Activated naive CD8-positive, alpha-beta T cell treated with anti-CD3 and anti-CD28 coated beads, Interleukin-2, amount 10 ng/mL, durations not matched to agents 7 days and 5 days (primary cell): ENCODE data around the gene NKIRAS2. TPM values are rescaled to one million over a fixed set of nuclear protein-coding genes. Genes with fewer than 3 reads are reported as not detected.

Experiments used
- ATAC-seq: fragments of 150-1000 bp; cut with Tn5 transposase; one replicate; pipeline ENCODE4 v1.10.0; 2021; ENCODE audit warnings: low read depth, moderate library complexity
- POLR2A ChIA-PET: fragments of 350-600 bp; sonication (Branson Sonifier 250); formaldehyde crosslinking; loops from one replicate; lab custom pipeline; 2021; ENCODE audit warnings: antibody characterized with exemption; lab: Charles Lee
- DNase-seq: peaks from one replicate; pipeline ENCODE4 v3.0.0; 2021
- H3K27ac Mint-ChIP-seq: one replicate; pipeline ENCODE4 v1.8.0; 2022; ENCODE audit warnings: mild to moderate bottlenecking, mixed read lengths
- H3K27me3 Mint-ChIP-seq: one replicate; pipeline ENCODE4 v1.8.0; 2022; ENCODE audit warnings: mild to moderate bottlenecking, moderate library complexity, mixed read lengths
- H3K36me3 Mint-ChIP-seq: one replicate; pipeline ENCODE4 v1.8.0; 2021; ENCODE audit warnings: mild to moderate bottlenecking, mixed read lengths
- H3K4me1 Mint-ChIP-seq: one replicate; pipeline ENCODE4 v1.8.0; 2021; ENCODE audit warnings: mixed read lengths
- H3K4me3 Mint-ChIP-seq: one replicate; pipeline ENCODE4 v1.8.0; 2022; ENCODE audit warnings: mild to moderate bottlenecking, moderate library complexity, mixed read lengths
- H3K9me3 Mint-ChIP-seq: one replicate; pipeline ENCODE4 v1.8.0; 2021; ENCODE audit warnings: mixed read lengths
- total RNA-seq, 2 experiments: library from RNA; stranded (reverse); gene quantifications; one replicate each; pipeline ENCODE4 v1.2.3, GENCODE V29; 2021

The NKIRAS2 gene
- total RNA-seq, 2 experiments from 2014 or later, result 19.8 to 27.2 TPM

- no peak for ATAC-seq
Measured at GRCh38 chr17:42053731-42054500, 34.0 kb downstream of the NKIRAS2 start.

GRCh38 chr17:42055027-42055426, 35.1 kb downstream of the NKIRAS2 start:
- peaks cover 39% of the 10 kb centered on the region for H3K27me3 Mint-ChIP-seq
- no peak for ATAC-seq
- POLR2A ChIA-PET, result interaction anchor here (0.7 kb wide), 1 partner anchor 26 kb away, joined by 3 read pairs; no protein-coding TSS in a partner anchor
- H3K27ac Mint-ChIP-seq, result no peak overlapping the region
- no peaks in the 10 kb centered on the region for H3K9me3 Mint-ChIP-seq
- no peak overlapping the region for H3K4me3 Mint-ChIP-seq
- peaks cover 13% of the 10 kb centered on the region for H3K4me1 Mint-ChIP-seq
- H3K36me3 Mint-ChIP-seq, result no peaks in the 10 kb centered on the region
- no peak for DNase-seq

More at GRCh38 chr17:42053731-42054500, 34.0 kb downstream of the NKIRAS2 start:
- no peaks in the 10 kb centered on the region for H3K36me3 Mint-ChIP-seq
- H3K9me3 Mint-ChIP-seq, result no peaks in the 10 kb centered on the region
- POLR2A ChIA-PET, result interaction anchor here (0.8 kb wide), 1 partner anchor 13 kb away, joined by 3 read pairs; no protein-coding TSS in a partner anchor
- peaks cover 50% of the 10 kb centered on the region for H3K27me3 Mint-ChIP-seq
- no peak overlapping the region for H3K4me3 Mint-ChIP-seq
- no peak overlapping the region for H3K27ac Mint-ChIP-seq
- H3K4me1 Mint-ChIP-seq, result peaks cover 12% of the 10 kb centered on the region
- no peak for DNase-seq

DNA sequence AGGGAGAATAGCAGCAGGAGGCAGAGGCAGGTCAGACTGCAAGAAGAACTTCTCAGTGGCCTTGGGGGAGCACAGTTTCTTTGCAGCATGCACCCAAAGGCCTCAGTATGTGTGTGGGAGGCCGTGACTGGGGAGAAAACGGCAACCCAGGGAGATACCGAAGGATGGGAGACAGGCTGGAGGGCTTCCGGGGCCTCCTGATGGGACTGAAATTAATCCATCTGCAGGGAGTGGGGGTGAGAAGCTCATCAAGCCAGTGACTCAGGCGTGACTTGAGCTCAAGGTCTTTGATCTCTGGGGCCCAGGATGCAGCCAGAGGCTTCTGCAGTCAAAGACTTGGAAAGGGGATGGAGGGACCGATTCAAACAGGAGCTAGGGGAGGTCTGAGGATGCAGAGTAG, 35.6 kb downstream of the NKIRAS2 start:
- POLR2A ChIA-PET, result interaction anchor here (0.6 to 0.8 kb wide), 3 partner anchors 27 to 218 kb away, joined by 3 read pairs; partner anchors contain the start of gene DNAJC7
- Mint-ChIP-seq H3K4me3 (no peak overlapping the region), H3K36me3 (no peaks in the 10 kb centered on the region), H3K27me3 (peaks cover 38% of the 10 kb centered on the region), H3K4me1 (peaks cover 16% of the 10 kb centered on the region), H3K27ac (no peak overlapping the region), H3K9me3 (no peaks in the 10 kb centered on the region)
- no peak for ATAC-seq
- no peak for DNase-seq

DNA sequence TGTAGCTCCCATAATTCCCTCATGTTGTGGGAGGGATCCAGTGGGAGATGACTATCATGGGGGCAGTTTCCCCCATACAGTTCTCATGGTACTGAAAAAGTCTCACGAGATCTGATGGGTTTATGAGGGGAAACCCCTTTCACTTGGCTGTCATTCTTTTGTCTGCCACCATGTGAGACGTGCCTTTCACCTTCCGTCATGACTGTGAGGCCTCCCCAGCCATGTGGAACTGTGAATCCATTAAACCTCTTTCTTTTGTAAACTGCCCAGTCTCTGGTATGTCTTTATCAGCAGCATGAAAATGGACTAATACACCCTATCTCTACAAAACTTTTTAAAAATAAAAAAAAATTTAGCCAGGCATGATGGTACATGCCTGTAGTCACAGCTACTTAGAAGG, 36.7 kb downstream of the NKIRAS2 start:
- DNase-seq (no peak), ATAC-seq (no peak)
- Mint-ChIP-seq H3K36me3 (no peaks in the 10 kb centered on the region), H3K27ac (no peak overlapping the region), H3K27me3 (peaks cover 30% of the 10 kb centered on the region), H3K4me1 (peaks cover 11% of the 10 kb centered on the region), H3K4me3 (no peak overlapping the region), H3K9me3 (no peaks in the 10 kb centered on the region)
- POLR2A ChIA-PET, result no interaction called here

DNA sequence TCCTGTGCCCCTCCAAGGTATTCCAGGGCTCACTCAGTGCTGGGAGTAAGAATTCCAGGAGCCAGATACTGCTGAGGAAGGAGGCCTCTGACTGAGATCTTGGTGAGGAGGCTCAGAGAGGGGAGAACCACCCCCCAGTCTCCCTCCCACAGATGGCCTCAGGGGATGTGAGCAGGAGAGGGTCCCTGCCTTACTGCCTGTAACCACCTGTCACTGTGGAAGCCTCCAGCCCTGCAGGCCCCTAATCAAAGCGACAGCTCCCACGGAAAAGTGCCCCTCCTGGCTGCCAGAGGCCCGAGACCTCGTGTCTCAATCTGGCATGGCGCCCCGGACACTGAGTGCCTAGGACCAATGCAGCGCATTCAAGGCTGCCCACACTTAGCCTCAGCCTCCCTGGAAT, 38.2 kb downstream of the NKIRAS2 start:
- no peak for DNase-seq
- H3K9me3 Mint-ChIP-seq, result no peaks in the 10 kb centered on the region
- no peak for ATAC-seq
- H3K36me3 Mint-ChIP-seq, result no peaks in the 10 kb centered on the region
- peaks cover 15% of the 10 kb centered on the region for H3K27me3 Mint-ChIP-seq
- peaks cover 10% of the 10 kb centered on the region for H3K4me1 Mint-ChIP-seq
- no peak overlapping the region for H3K27ac Mint-ChIP-seq
- H3K4me3 Mint-ChIP-seq, result no peak overlapping the region
- POLR2A ChIA-PET, result no interaction called here

- Mint-ChIP-seq H3K27me3 (peaks cover 9% of the 10 kb centered on the region), H3K9me3 (no peaks in the 10 kb centered on the region), H3K4me3 (no peak overlapping the region), H3K4me1 (peaks cover 21% of the 10 kb centered on the region), H3K27ac (no peak overlapping the region), H3K36me3 (no peaks in the 10 kb centered on the region)
- ATAC-seq (no peak), DNase-seq (no peak)
- POLR2A ChIA-PET, result interaction anchor here (0.6 kb wide), 1 partner anchor 48 kb away, joined by 3 read pairs; no protein-coding TSS in a partner anchor
Measured at GRCh38 chr17:42059815-42060214, 39.9 kb downstream of the NKIRAS2 start.

- ATAC-seq, result no peak
- H3K4me3 Mint-ChIP-seq, result no peak overlapping the region
- POLR2A ChIA-PET, result interaction anchor here (0.6 kb wide), 1 partner anchor 47 kb away, joined by 3 read pairs; no protein-coding TSS in a partner anchor
- H3K9me3 Mint-ChIP-seq, result no peaks in the 10 kb centered on the region
- H3K36me3 Mint-ChIP-seq, result no peaks in the 10 kb centered on the region
- H3K27me3 Mint-ChIP-seq, result peaks cover 5% of the 10 kb centered on the region
- no peak for DNase-seq
- no peak overlapping the region for H3K27ac Mint-ChIP-seq
- peaks cover 25% of the 10 kb centered on the region for H3K4me1 Mint-ChIP-seq
Measured at GRCh38 chr17:42060231-42060630, 40.3 kb downstream of the NKIRAS2 start.

- no peak for ATAC-seq
Measured at GRCh38 chr17:42061646-42062487, 42.0 kb downstream of the NKIRAS2 start.

GRCh38 chr17:42062681-42063080, 42.8 kb downstream of the NKIRAS2 start:
- Mint-ChIP-seq H3K4me3 (peak overlapping the region; percentile 1), H3K27me3 (no peaks in the 10 kb centered on the region), H3K27ac (no peak overlapping the region), H3K4me1 (peaks cover 23% of the 10 kb centered on the region), H3K36me3 (no peaks in the 10 kb centered on the region), H3K9me3 (no peaks in the 10 kb centered on the region)
- no peak for DNase-seq
- POLR2A ChIA-PET, result interaction anchor here (0.6 kb wide), 1 partner anchor 12 kb away, joined by 4 read pairs; the partner anchor contains the start of gene C17orf113
- no peak for ATAC-seq

More at GRCh38 chr17:42061646-42062487, 42.0 kb downstream of the NKIRAS2 start:
- no peaks in the 10 kb centered on the region for H3K36me3 Mint-ChIP-seq
- DNase-seq, result no peak
- H3K4me1 Mint-ChIP-seq, result peaks cover 23% of the 10 kb centered on the region
- no peaks in the 10 kb centered on the region for H3K27me3 Mint-ChIP-seq
- H3K9me3 Mint-ChIP-seq, result no peaks in the 10 kb centered on the region
- POLR2A ChIA-PET, result interaction anchor here (1.1 kb wide), 1 partner anchor 11 kb away, joined by 6 read pairs; the partner anchor contains the start of gene C17orf113
- no peak overlapping the region for H3K27ac Mint-ChIP-seq
- H3K4me3 Mint-ChIP-seq, result no peak overlapping the region

DNA sequence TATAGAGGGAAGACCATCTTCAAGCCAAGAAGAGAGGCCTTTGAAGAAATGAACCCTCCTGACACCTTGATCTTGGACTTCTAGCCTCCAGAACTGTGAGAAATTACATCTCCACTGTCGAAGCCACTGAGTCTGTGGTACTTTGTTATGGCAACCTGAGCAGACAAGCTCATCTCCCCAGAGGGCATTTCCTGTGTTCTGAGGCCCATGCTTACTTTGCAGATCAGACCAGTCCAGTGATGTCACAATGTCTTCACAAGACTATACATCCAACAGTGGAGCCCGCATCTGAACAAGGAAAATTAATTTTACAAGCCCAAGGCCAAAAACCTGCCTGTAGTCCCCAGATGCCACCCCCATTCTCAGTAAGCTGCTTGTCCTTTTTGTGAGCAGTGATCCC, 45.3 kb downstream of the NKIRAS2 start:
- peak; percentile 53 for ATAC-seq
- no peaks in the 10 kb centered on the region for H3K27me3 Mint-ChIP-seq
- POLR2A ChIA-PET, result interaction anchor here (0.7 to 2.8 kb wide), 6 partner anchors 20 to 200 kb away, joined by 3 to 12 read pairs (median 4); partner anchors contain the start of genes CNP, DHX58, KLHL11 and NKIRAS2
- peak overlapping the region; percentile 16 for H3K4me3 Mint-ChIP-seq
- H3K9me3 Mint-ChIP-seq, result no peaks in the 10 kb centered on the region
- no peaks in the 10 kb centered on the region for H3K36me3 Mint-ChIP-seq
- no peak for DNase-seq
- peak overlapping the region; percentile 85 for H3K27ac Mint-ChIP-seq
- peaks cover 18% of the 10 kb centered on the region for H3K4me1 Mint-ChIP-seq

DNA sequence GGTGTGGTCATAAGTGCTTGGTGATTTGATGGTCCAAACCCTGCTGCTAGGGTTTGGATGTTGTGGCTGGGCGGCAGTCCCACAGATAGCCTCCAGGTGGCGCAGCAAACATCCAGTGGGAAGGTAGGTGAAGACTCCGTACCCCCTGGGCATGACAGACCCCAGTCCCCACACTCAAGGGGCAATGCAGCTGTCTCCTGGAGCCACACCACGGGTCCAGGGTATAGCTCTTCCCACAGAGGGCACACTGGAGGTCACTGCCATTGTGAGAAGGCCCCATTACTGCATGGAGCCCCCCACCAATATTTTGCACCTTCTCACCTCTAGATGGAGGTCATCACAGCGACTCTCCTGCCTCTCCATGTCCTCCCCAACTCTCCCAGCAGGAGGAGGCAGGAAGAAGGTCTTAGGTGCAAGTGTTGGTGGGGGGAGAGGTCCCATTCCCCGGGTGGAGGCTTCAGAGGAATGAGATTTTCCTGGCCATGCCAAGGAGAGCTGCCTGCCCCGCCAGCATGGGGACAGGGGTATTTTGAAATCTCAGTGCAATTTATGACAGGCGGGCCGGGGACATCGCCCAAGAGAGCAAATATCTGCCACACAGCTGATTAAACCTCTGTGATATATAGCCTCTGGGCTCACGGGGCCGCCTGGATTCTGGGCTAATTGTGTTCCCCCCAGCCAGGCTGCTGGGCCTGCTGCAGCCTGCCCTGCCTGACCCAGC, 47.6 kb downstream of the NKIRAS2 start:
- H3K4me1 Mint-ChIP-seq, result peaks cover 25% of the 10 kb centered on the region
- POLR2A ChIA-PET, result interaction anchor here (0.9 to 2.7 kb wide), 4 partner anchors 29 to 54 kb away, joined by 3 to 9 read pairs (median 5); partner anchors contain the start of genes DHX58 and KAT2A
- H3K4me3 Mint-ChIP-seq, result no peak overlapping the region
- ATAC-seq (peak; percentile 23), DNase-seq (peak; percentile 82)
- H3K27ac Mint-ChIP-seq, result no peak overlapping the region
- no peaks in the 10 kb centered on the region for H3K9me3 Mint-ChIP-seq
- no peaks in the 10 kb centered on the region for H3K36me3 Mint-ChIP-seq
- H3K27me3 Mint-ChIP-seq, result peaks cover 2% of the 10 kb centered on the region

- DNase-seq (no peak), ATAC-seq (no peak)
- H3K4me1 Mint-ChIP-seq, result peaks cover 32% of the 10 kb centered on the region
- peaks cover 7% of the 10 kb centered on the region for H3K27me3 Mint-ChIP-seq
- H3K27ac Mint-ChIP-seq, result no peak overlapping the region
- no peaks in the 10 kb centered on the region for H3K36me3 Mint-ChIP-seq
- H3K9me3 Mint-ChIP-seq, result no peaks in the 10 kb centered on the region
- no peak overlapping the region for H3K4me3 Mint-ChIP-seq
- POLR2A ChIA-PET, result interaction anchor here (0.7 to 2.7 kb wide), 2 partner anchors 32 to 43 kb away, joined by 3 to 9 read pairs; partner anchors contain the start of gene DHX58
Measured at GRCh38 chr17:42068979-42069378, 49.1 kb downstream of the NKIRAS2 start.
